Sigmoid colon (tissue), 7 donors: Measurements from ENCODE around the gene NKPD1. TPM values are rescaled to one million over a fixed set of nuclear protein-coding genes. Genes with fewer than 3 reads are reported as not detected.

Source experiments
- DNase-seq: peaks from one replicate; pipeline ENCODE4 v3.0.0-alpha.2; 2019
- H3K27ac ChIP-seq, 4 donors: fragments of 200-600 bp; sonication (generic); one replicate each; pipeline ENCODE4 v1.5.1; 2016 to 2019; ENCODE audit warnings: mild to moderate bottlenecking in 1 of 4
- H3K27me3 ChIP-seq, 3 donors: fragments of 200-600 bp; sonication (generic); one replicate each; pipeline ENCODE4 v1.5.1; 2019; ENCODE audit warnings: mild to moderate bottlenecking in 1 of 3
- H3K36me3 ChIP-seq, 4 donors: fragments of 200-600 bp; sonication (generic); one replicate each; pipeline ENCODE4 v1.5.1; 2016 to 2019
- H3K4me1 ChIP-seq, 4 donors: fragments of 200-600 bp; sonication (generic); one replicate each; pipeline ENCODE4 v1.5.1; 2017 to 2019
- H3K4me3 ChIP-seq, 4 donors: fragments of 200-600 bp; sonication (generic); one replicate each; pipeline ENCODE4 v1.5.1; 2017 to 2019; ENCODE audit warnings: mild to moderate bottlenecking in 2 of 4, moderate library complexity in 1 of 4
- H3K9me3 ChIP-seq, 4 donors: fragments of 200-600 bp in 3 of 4; sonication (generic) in 3 of 4; one replicate each; pipeline versions ENCODE4 v1.5.1 to v1.6.1; 2013 to 2019
- CTCF ChIP-seq, 4 experiments: fragments of 450-650 bp in 3 of 4; fragments of 200-600 bp in 1 of 4; IDR thresholded peaks; one replicate each; pipeline ENCODE4 v1.5.1; 2016 to 2019; ENCODE audit warnings: antibody characterized with exemption in 4 of 4, mild to moderate bottlenecking in 3 of 4, moderate library complexity in 2 of 4
- EP300 ChIP-seq, 4 donors: sonication (generic); formaldehyde crosslinking; IDR thresholded peaks; one replicate each; pipeline ENCODE4 v1.6.1; 2017; ENCODE audit warnings: antibody characterized with exemption in 4 of 4
- POLR2A ChIP-seq, 2 donors: fragments of 450-650 bp; IDR thresholded peaks; one replicate each; pipeline ENCODE4 v1.6.1; 2016; ENCODE audit warnings: antibody characterized with exemption in 2 of 2, mild to moderate bottlenecking in 2 of 2, moderate library complexity in 2 of 2
- POLR2AphosphoS5 ChIP-seq, 4 donors: sonication (generic); formaldehyde crosslinking; IDR thresholded peaks; one replicate each; pipeline ENCODE4 v1.6.1; 2017; ENCODE audit warnings: antibody characterized with exemption in 4 of 4
- WGBS, 2 donors: extraction: QIAGEN DNeasy Blood & Tissue Kit; methylation state at CpG; one replicate each; pipeline ENCODE4 v1.1.7; 2013; 5-methylcytosine and 5-hydroxymethylcytosine counted together
- intact Hi-C: fragments of 100-400 bp; cut with DNase I; formaldehyde crosslinking; loops from one replicate; pipeline ENCODE4 v1.15.1; 2023
- polyA plus RNA-seq, 3 donors: library from polyadenylated mRNA; stranded (reverse); fragments of 200-250 nt; gene quantifications; one replicate each; pipeline ENCODE4 v1.2.3, GENCODE V29; 2013
- total RNA-seq, 4 donors: library from RNA; depleted of rRNA; stranded (reverse); fragments of >200 nt; gene quantifications; one replicate each; pipeline ENCODE4 v1.1.0, GENCODE V29; 2016
- donor health status: healthy with polysubstance abuse.
- donor health status: Bipolar disorder and iron deficiency.
- donor health status: healthy.

The NKPD1 gene
- total and polyA plus RNA-seq, 7 donors, result 0.12 to 0.83 TPM; not detected in 5

GRCh38 chr19:45200568-45200967 lies 39.8 kb upstream of the NKPD1 start:
- Histone ChIP-seq H3K4me3 (no peak overlapping the region), H3K9me3 (no peaks in the 10 kb centered on the region), H3K36me3 (no peaks in the 10 kb centered on the region), H3K4me1 (no peaks in the 10 kb centered on the region), H3K27me3 (no peaks in the 10 kb centered on the region), H3K27ac (no peak overlapping the region)
- intact Hi-C loops, result no loop called here
- no peak for DNase-seq
- TF ChIP-seq CTCF (IDR thresholded peaks at IDR 0.05) (no peak), POLR2AphosphoS5 (IDR thresholded peaks at IDR 0.05) (no peak), POLR2A (IDR thresholded peaks at IDR 0.05) (no peak), EP300 (IDR thresholded peaks at IDR 0.05) (no peak)
- 74 to 78% methylated on average over 4 of the region's 4 CpGs for WGBS, 2 donors

- H3K4me1 ChIP-seq, result no peaks in the 10 kb centered on the region
- no peak overlapping the region for H3K4me3 ChIP-seq
- H3K27me3 ChIP-seq, result no peaks in the 10 kb centered on the region
- no peak for DNase-seq
- 83 to 90% methylated on average over 6 of the region's 6 CpGs for WGBS, 2 donors
- intact Hi-C loops, result no loop called here
- no peak for TF ChIP-seq POLR2AphosphoS5 (IDR thresholded peaks at IDR 0.05)
- TF ChIP-seq CTCF (IDR thresholded peaks at IDR 0.05), result no peak
- no peak for TF ChIP-seq EP300 (IDR thresholded peaks at IDR 0.05)
- TF ChIP-seq POLR2A (IDR thresholded peaks at IDR 0.05), result no peak
- no peaks in the 10 kb centered on the region for H3K9me3 ChIP-seq
- H3K27ac ChIP-seq, result no peak overlapping the region
- H3K36me3 ChIP-seq, result no peaks in the 10 kb centered on the region
Observed at GRCh38 chr19:45195764-45196163, 35.0 kb upstream of the NKPD1 start.

- TF ChIP-seq POLR2AphosphoS5 (IDR thresholded peaks at IDR 0.05) (no peak), EP300 (IDR thresholded peaks at IDR 0.05) (no peak), POLR2A (IDR thresholded peaks at IDR 0.05) (no peak), CTCF (IDR thresholded peaks at IDR 0.05) (no peak)
- H3K27ac ChIP-seq, result no peak overlapping the region
- no peak overlapping the region for H3K4me3 ChIP-seq
- no peaks in the 10 kb centered on the region for H3K4me1 ChIP-seq
- no peaks in the 10 kb centered on the region for H3K27me3 ChIP-seq
- 93 to 94% methylated on average over 4 of the region's 4 CpGs for WGBS, 2 donors
- intact Hi-C loops, result no loop called here
- H3K9me3 ChIP-seq, result no peaks in the 10 kb centered on the region
- DNase-seq, result no peak
- H3K36me3 ChIP-seq, result no peaks in the 10 kb centered on the region
Observed at GRCh38 chr19:45191375-45191774, 30.6 kb upstream of the NKPD1 start.

DNA sequence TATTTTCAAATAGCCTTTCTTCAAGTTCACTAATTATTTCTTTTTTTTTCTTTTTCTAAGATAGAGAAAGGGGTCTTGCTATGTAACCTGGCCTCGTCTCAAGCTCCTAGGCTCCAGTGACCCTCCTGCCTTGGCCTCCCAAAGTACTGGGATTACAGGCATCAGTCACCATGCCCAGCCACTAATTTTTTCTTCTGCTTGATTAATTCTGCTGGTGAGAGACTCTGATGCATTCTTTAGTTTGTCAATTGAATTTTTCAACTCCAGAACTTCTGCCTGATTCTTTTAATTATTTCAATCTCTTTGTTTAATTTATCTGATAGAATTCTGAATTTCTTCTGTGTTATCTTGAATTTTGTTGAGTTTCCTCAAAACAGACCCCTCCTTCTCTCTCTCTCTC lies 29.2 kb upstream of the NKPD1 start:
- Histone ChIP-seq H3K27me3 (no peaks in the 10 kb centered on the region), H3K4me3 (no peak overlapping the region), H3K36me3 (no peaks in the 10 kb centered on the region), H3K9me3 (no peaks in the 10 kb centered on the region), H3K4me1 (no peaks in the 10 kb centered on the region), H3K27ac (no peak overlapping the region)
- intact Hi-C loops, result no loop called here
- 89 to 94% methylated on average over 1 of the region's 1 CpG for WGBS, 2 donors
- no peak for TF ChIP-seq POLR2AphosphoS5 (IDR thresholded peaks at IDR 0.05)
- TF ChIP-seq EP300 (IDR thresholded peaks at IDR 0.05), result no peak
- no peak for TF ChIP-seq CTCF (IDR thresholded peaks at IDR 0.05)
- no peak for TF ChIP-seq POLR2A (IDR thresholded peaks at IDR 0.05)
- no peak for DNase-seq

GRCh38 chr19:45187421-45188100 lies 26.8 kb upstream of the NKPD1 start:
- Histone ChIP-seq H3K36me3 (no peaks in the 10 kb centered on the region), H3K27me3 (no peaks in the 10 kb centered on the region), H3K27ac (no peak overlapping the region), H3K4me1 (no peaks in the 10 kb centered on the region), H3K4me3 (no peak overlapping the region), H3K9me3 (no peaks in the 10 kb centered on the region)
- DNase-seq, result no peak
- 41 to 42% methylated on average over 12 of the region's 12 CpGs for WGBS, 2 donors
- intact Hi-C loops, result no loop called here
- TF ChIP-seq CTCF (IDR thresholded peaks at IDR 0.05) (peak in 2 of 4 experiments; percentile 19 to 41), POLR2AphosphoS5 (IDR thresholded peaks at IDR 0.05) (no peak)
